Kidney capillary endothelial cell (primary cell): Measurements from ENCODE around the gene ANXA7.
"Not testable (repeated sequence)": the region's sequence is repeated elsewhere in the genome, so short reads cannot be mapped to it uniquely, and the experiment has no call there.

Experiments used
- DNase-seq: peaks from one replicate; pipeline ENCODE4 v3.0.0-alpha.2; 2018; ENCODE audit warnings: low spot score

ANXA7 gene

DNA sequence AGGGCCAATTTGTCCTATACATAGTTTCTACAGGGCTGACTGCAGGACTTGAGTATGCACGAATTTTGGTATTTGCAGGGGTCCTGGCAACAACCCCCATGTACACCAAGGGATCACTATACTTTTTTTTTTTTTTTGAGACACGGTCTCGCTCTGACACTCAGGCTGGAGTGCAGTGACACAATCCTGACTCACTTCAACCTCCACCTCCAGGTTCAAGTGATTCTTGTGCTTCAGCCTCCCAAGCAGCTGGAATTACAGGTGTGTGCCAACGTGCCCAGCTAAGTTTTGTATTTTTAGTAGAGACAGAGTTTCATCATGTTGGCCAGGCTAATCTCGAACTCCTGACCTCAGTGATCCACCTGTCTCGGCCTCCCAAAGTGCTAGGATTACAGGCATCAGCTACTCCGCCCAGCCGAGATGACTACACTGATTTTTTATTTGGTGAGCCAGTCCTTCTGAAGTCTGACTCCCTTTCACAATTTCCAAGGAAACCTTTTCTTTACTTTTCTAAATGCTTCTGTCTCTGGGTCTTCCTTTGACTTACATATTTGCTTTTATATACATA is 75.0 kb downstream of the ANXA7 start:
- DNase-seq = no peak

- no peak for DNase-seq
Observed at GRCh38 chr10:73333202-73333601, 80.7 kb downstream of the ANXA7 start.

GRCh38 chr10:73332379-73332778 is 81.5 kb downstream of the ANXA7 start:
- DNase-seq = no peak

DNA sequence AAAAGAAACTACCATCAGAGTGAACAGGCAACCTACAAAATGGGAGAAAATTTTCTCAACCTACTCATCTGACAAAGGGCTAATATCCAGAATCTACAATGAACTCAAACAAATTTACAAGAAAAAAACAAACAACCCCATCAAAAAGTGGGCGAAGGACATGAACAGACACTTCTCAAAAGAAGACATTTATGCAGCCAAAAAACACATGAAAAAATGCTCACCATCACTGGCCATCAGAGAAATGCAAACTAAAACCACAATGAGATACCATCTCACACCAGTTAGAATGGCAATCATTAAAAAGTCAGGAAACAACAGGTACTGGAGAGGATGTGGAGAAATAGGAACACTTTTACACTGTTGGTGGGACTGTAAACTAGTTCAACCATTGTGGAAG is 85.3 kb downstream of the ANXA7 start:
- DNase-seq = not testable (repeated sequence)

GRCh38 chr10:73325290-73325689 is 88.6 kb downstream of the ANXA7 start:
- not testable (repeated sequence) for DNase-seq
